Keratinocyte (primary cell): ENCODE results near the gene FDPS. TPM values are rescaled to one million over a fixed set of nuclear protein-coding genes. Genes with fewer than 3 reads are reported as not detected.
A peak's percentile ranks its signal among the peaks of the same experiment; 100 is the strongest.

Source experiments
- DNase-seq: peaks from one replicate; pipeline ENCODE4 v3.0.0-alpha.2; 2011; ENCODE audit warnings: low read depth, missing footprints, low spot score
- FAIRE-seq: peaks from 2 replicates; lab custom pipeline; 2011; peaks lifted over from hg19 to GRCh38; lab: Jason Lieb, UNC
- H2AFZ ChIP-seq: 2 replicates; pipeline ENCODE4 v1.6.0; 2012; ENCODE audit warnings: low read length, control low read depth, inconsistent platforms; ENCODE audit not compliant: control insufficient read depth
- H3K27ac ChIP-seq: 2 replicates; pipeline ENCODE4 v1.5.1; 2011; ENCODE audit warnings: low read length; ENCODE audit not compliant: control insufficient read depth, insufficient read depth
- H3K27me3 ChIP-seq: 3 replicates; pipeline ENCODE4 v1.6.0; 2011; ENCODE audit warnings: low read length; ENCODE audit not compliant: control insufficient read depth, insufficient read depth; ENCODE audit errors: extremely low read depth
- H3K36me3 ChIP-seq, 2 experiments: 2 replicates in 1 of 2; 3 replicates in 1 of 2; pipeline ENCODE4 v1.5.1; 2011; ENCODE audit warnings: low read length in 2 of 2, mild to moderate bottlenecking in 1 of 2; ENCODE audit not compliant: control insufficient read depth in 2 of 2, insufficient read depth in 2 of 2; ENCODE audit errors: extremely low read depth in 1 of 2
- H3K4me1 ChIP-seq: 3 replicates; pipeline ENCODE4 v1.5.1; 2011; ENCODE audit warnings: low read length; ENCODE audit not compliant: control insufficient read depth, insufficient read depth; ENCODE audit errors: extremely low read depth
- H3K4me2 ChIP-seq: 3 replicates; pipeline ENCODE4 v1.6.0; 2011; ENCODE audit warnings: low read depth, low read length; ENCODE audit not compliant: control insufficient read depth, insufficient read depth; ENCODE audit errors: extremely low read depth
- H3K4me3 ChIP-seq, 3 experiments: fragments of 200-600 bp in 1 of 3; sonication (generic) in 1 of 3; 2 replicates in 2 of 3; 3 replicates in 1 of 3; pipeline ENCODE4 v1.5.1; 2011 to 2016; ENCODE audit warnings: low read length in 3 of 3, mild to moderate bottlenecking in 3 of 3, control low read depth in 2 of 3, inconsistent platforms in 1 of 3, low read depth in 1 of 3, mixed read lengths in 1 of 3, mixed run types in 1 of 3, moderate library complexity in 1 of 3; ENCODE audit not compliant: control insufficient read depth in 2 of 3, insufficient read depth in 2 of 3; ENCODE audit errors: extremely low read depth in 1 of 3
- H3K79me2 ChIP-seq: 2 replicates; pipeline ENCODE4 v1.6.0; 2012; ENCODE audit warnings: low read length; ENCODE audit not compliant: control insufficient read depth, insufficient read depth
- H3K9ac ChIP-seq: 3 replicates; pipeline ENCODE4 v1.6.0; 2011; ENCODE audit warnings: low read length; ENCODE audit not compliant: control insufficient read depth, insufficient read depth; ENCODE audit errors: extremely low read depth
- H3K9me1 ChIP-seq: 3 replicates; pipeline ENCODE4 v1.6.0; 2011; ENCODE audit warnings: low read length; ENCODE audit not compliant: control insufficient read depth, insufficient read depth; ENCODE audit errors: extremely low read depth
- H3K9me3 ChIP-seq: 2 replicates; pipeline ENCODE4 v1.5.1; 2012; ENCODE audit warnings: low read depth, low read length; ENCODE audit not compliant: control insufficient read depth
- H4K20me1 ChIP-seq: 3 replicates; pipeline ENCODE4 v1.6.0; 2011; ENCODE audit warnings: low read length; ENCODE audit not compliant: control insufficient read depth, insufficient read depth; ENCODE audit errors: extremely low read depth
- EZH2 ChIP-seq: IDR thresholded peaks from one replicate; pipeline ENCODE4 v1.6.1; 2012; ENCODE audit warnings: inconsistent platforms, mild to moderate bottlenecking, low read length, moderate library complexity
- dilution Hi-C: fragments of 300-500 bp; cut with MboI; formaldehyde crosslinking; loops from one replicate; pipeline ENCODE4 v1.7.0; 2020; ENCODE audit warnings: low sequenced_read_pairs; ENCODE audit not compliant: extremely low pct_ligation_motif_present
- polyA plus RNA-seq, 5 experiments: library from polyadenylated mRNA; depleted of rRNA in 3 of 5; stranded (reverse) in 3 of 5; stranded (forward) in 1 of 5; unstranded in 1 of 5; fragments of >200 nt; gene quantifications; 1 replicate in 1 of 5; 2 replicates in 3 of 5; 3 replicates in 1 of 5; pipeline versions ENCODE4 v1.2.1 to v1.2.3, GENCODE V29; 2011 to 2012; ENCODE audit warnings: missing spikeins in 2 of 5, low read depth in 1 of 5, low replicate concordance in 1 of 5
- TF ChIP-seq, protein P1 (sequence below), 3 experiments: IDR thresholded peaks in 1 of 3; conservative IDR thresholded peaks in 1 of 3; optimal IDR thresholded peaks in 1 of 3; 2 replicates in 2 of 3; 3 replicates in 1 of 3; pipeline versions ENCODE3 to v1.5.1; 2011; ENCODE audit warnings: low read length in 3 of 3, mild to moderate bottlenecking in 3 of 3, moderate library complexity in 2 of 3, control low read depth in 1 of 3, inconsistent platforms in 1 of 3; ENCODE audit not compliant: insufficient read depth in 2 of 3; ENCODE audit errors: extremely low read depth in 1 of 3

Gene FDPS
- polyA plus RNA-seq, 1 donor (not counting 4 experiments of a cell fraction or from before 2014, with no cell fraction given), result 821 TPM

- Histone ChIP-seq H3K36me3 (peaks cover 27 to 38% of the 10 kb centered on the region in 2 experiments), H3K27me3 (no peaks in the 10 kb centered on the region), H3K4me1 (peaks cover 17% of the 10 kb centered on the region), H3K9me1 (no peaks in the 10 kb centered on the region), H3K27ac (peak overlapping the region; percentile 84), H3K9ac (peak overlapping the region; percentile 82), H3K79me2 (peaks cover 16% of the 10 kb centered on the region), H3K4me3 (peak overlapping the region; percentile 78 to 90 (median 82)), H2AFZ (peak overlapping the region; percentile 80), H3K4me2 (peak overlapping the region; percentile 96), H3K9me3 (no peaks in the 10 kb centered on the region), H4K20me1 (peaks cover 15% of the 10 kb centered on the region)
- TF ChIP-seq EZH2, result no peak
- TF ChIP-seq, protein P1, sequence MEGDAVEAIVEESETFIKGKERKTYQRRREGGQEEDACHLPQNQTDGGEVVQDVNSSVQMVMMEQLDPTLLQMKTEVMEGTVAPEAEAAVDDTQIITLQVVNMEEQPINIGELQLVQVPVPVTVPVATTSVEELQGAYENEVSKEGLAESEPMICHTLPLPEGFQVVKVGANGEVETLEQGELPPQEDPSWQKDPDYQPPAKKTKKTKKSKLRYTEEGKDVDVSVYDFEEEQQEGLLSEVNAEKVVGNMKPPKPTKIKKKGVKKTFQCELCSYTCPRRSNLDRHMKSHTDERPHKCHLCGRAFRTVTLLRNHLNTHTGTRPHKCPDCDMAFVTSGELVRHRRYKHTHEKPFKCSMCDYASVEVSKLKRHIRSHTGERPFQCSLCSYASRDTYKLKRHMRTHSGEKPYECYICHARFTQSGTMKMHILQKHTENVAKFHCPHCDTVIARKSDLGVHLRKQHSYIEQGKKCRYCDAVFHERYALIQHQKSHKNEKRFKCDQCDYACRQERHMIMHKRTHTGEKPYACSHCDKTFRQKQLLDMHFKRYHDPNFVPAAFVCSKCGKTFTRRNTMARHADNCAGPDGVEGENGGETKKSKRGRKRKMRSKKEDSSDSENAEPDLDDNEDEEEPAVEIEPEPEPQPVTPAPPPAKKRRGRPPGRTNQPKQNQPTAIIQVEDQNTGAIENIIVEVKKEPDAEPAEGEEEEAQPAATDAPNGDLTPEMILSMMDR (optimal IDR thresholded peaks at IDR 0.05 in 1 of 3, IDR thresholded peaks at IDR 0.05 in 1 of 3, conservative IDR thresholded peaks at IDR 0.05 in 1 of 3; ENCODE audit: extremely low read depth in 1 of 3, insufficient read depth in 2 of 3, low read length in 3 of 3), result no peak
- dilution Hi-C loops, result no loop called here
- DNase-seq, result peak; percentile 65
- FAIRE-seq, result no peak
These were observed 15.0 kb downstream of the FDPS start for GRCh38 chr1:155323729-155324036.

DNA sequence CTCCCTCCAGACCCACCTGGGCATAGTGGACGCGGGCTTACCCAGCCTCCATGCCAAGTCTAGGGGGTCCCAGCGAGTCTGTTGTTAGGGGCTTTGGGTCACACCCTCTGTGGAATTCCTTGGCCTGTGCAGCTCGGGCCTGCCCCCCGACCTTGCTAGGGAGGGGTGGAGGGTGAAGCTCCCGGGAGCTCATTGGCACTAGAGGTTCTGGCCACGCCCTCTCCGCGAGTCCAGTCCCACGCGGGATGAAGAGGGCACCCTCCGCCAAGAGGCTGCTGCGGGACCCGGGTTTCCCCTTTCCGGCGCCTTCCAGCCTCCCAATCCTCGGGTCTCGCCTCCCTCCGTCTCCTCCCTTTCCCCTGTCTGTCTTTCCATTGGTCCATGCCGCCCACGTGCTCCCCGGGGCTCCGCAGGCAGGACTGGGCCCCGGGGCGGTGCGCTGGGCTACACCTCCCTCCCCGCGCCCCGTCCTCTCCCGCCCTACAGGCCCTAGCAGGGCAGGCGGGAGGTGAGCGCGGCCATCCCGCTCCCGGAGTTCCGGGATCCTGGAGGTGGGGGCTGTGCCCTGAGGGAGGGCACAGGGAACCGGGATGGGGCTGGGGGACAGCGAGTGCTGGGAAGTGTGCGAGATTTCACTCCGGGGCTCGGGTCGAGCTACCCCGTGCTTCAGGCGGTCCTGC, 15.5 kb downstream of the FDPS start:
- H3K4me1 ChIP-seq, result peaks cover 17% of the 10 kb centered on the region
- DNase-seq (peak; percentile 88), FAIRE-seq (peak; percentile 62)
- H3K4me3 ChIP-seq, result peak overlapping the region; percentile 78 to 90 (median 82)
- TF ChIP-seq, protein P1 (optimal IDR thresholded peaks at IDR 0.05 in 1 of 3, IDR thresholded peaks at IDR 0.05 in 1 of 3, conservative IDR thresholded peaks at IDR 0.05 in 1 of 3; ENCODE audit: extremely low read depth in 1 of 3, insufficient read depth in 2 of 3, low read length in 3 of 3), result no peak
- TF ChIP-seq EZH2, result no peak
- dilution Hi-C loops, result no loop called here
- peaks cover 16% of the 10 kb centered on the region for H3K79me2 ChIP-seq
- H3K4me2 ChIP-seq, result peak overlapping the region; percentile 96
- no peaks in the 10 kb centered on the region for H3K9me3 ChIP-seq
- peaks cover 23 to 34% of the 10 kb centered on the region in 2 experiments for H3K36me3 ChIP-seq
- H3K9me1 ChIP-seq, result no peaks in the 10 kb centered on the region
- H2AFZ ChIP-seq, result peak overlapping the region; percentile 80
- peak overlapping the region; percentile 84 for H3K27ac ChIP-seq
- H4K20me1 ChIP-seq, result peaks cover 15% of the 10 kb centered on the region
- peak overlapping the region; percentile 82 for H3K9ac ChIP-seq
- H3K27me3 ChIP-seq, result no peaks in the 10 kb centered on the region
